Vagina (tissue), 2 donors: ENCODE results near the gene AIMP1. TPM values are rescaled to one million over a fixed set of nuclear protein-coding genes. Genes with fewer than 3 reads are reported as not detected.

Experiments
- DNase-seq, 2 donors: peaks; one replicate each; pipeline ENCODE4 v3.0.0-alpha.2; 2017; ENCODE audit errors: extremely low spot score in 2 of 2
- H3K27ac ChIP-seq: fragments of 200-600 bp; sonication (generic); one replicate; pipeline ENCODE4 v1.5.1; 2019
- H3K27me3 ChIP-seq: fragments of 200-600 bp; sonication (generic); one replicate; pipeline ENCODE4 v1.5.1; 2019
- H3K36me3 ChIP-seq, 2 donors: fragments of 200-600 bp; sonication (generic); one replicate each; pipeline ENCODE4 v1.5.1; 2017 to 2019
- H3K4me1 ChIP-seq: fragments of 200-600 bp; sonication (generic); one replicate; pipeline ENCODE4 v1.5.1; 2019
- H3K4me3 ChIP-seq, 2 donors: fragments of 200-600 bp; sonication (generic); 1 replicate in 1 of 2; 2 replicates in 1 of 2; pipeline ENCODE4 v1.5.1; 2016 to 2019
- H3K9me3 ChIP-seq: fragments of 200-600 bp; sonication (generic); one replicate; pipeline ENCODE4 v1.5.1; 2019
- CTCF ChIP-seq, 3 experiments: fragments of 450-650 bp in 2 of 3; fragments of 200-600 bp in 1 of 3; sonication (generic) in 1 of 3; IDR thresholded peaks; one replicate each; pipeline ENCODE4 v1.5.1; 2017 to 2019; ENCODE audit warnings: antibody characterized with exemption in 3 of 3, mild to moderate bottlenecking in 2 of 3, moderate library complexity in 2 of 3
- POLR2A ChIP-seq, 2 donors: fragments of 450-650 bp; IDR thresholded peaks; one replicate each; pipeline ENCODE4 v1.6.1; 2017; ENCODE audit warnings: antibody characterized with exemption in 2 of 2, mild to moderate bottlenecking in 2 of 2, moderate library complexity in 2 of 2
- POLR2AphosphoS5 ChIP-seq, 2 donors: sonication (generic); formaldehyde crosslinking; IDR thresholded peaks; one replicate each; pipeline ENCODE4 v1.9.0; 2017; ENCODE audit warnings: antibody characterized with exemption in 2 of 2, mild to moderate bottlenecking in 2 of 2, low read depth in 1 of 2; ENCODE audit not compliant: insufficient read depth in 1 of 2
- intact Hi-C: fragments of 100-400 bp; cut with DNase I; formaldehyde crosslinking; loops from one replicate; pipeline ENCODE4 v1.15.1; 2023
- total RNA-seq: library from RNA; depleted of rRNA; stranded (reverse); fragments of >200 nt; gene quantifications from one replicate; pipeline ENCODE4 v1.2.3, GENCODE V29; 2016

The AIMP1 gene
- total RNA-seq, 1 donor from 2014 or later, result 19.4 TPM

- no peak for DNase-seq
- no peaks in the 10 kb centered on the region for H3K9me3 ChIP-seq
- intact Hi-C loops, result no loop called here
- H3K27me3 ChIP-seq, result no peaks in the 10 kb centered on the region
- H3K36me3 ChIP-seq, result peaks cover 0 to 46% of the 10 kb centered on the region in 2 donors
- H3K4me1 ChIP-seq, result peaks cover 11% of the 10 kb centered on the region
- TF ChIP-seq POLR2A (IDR thresholded peaks at IDR 0.05) (no peak), POLR2AphosphoS5 (IDR thresholded peaks at IDR 0.05; ENCODE audit: insufficient read depth in 1 of 2, low read depth in 1 of 2) (no peak), CTCF (IDR thresholded peaks at IDR 0.05) (no peak)
- H3K4me3 ChIP-seq, result no peak overlapping the region
- H3K27ac ChIP-seq, result no peak overlapping the region
These were observed 9.4 kb downstream of the AIMP1 start for GRCh38 chr4:106325800-106326199.

DNA sequence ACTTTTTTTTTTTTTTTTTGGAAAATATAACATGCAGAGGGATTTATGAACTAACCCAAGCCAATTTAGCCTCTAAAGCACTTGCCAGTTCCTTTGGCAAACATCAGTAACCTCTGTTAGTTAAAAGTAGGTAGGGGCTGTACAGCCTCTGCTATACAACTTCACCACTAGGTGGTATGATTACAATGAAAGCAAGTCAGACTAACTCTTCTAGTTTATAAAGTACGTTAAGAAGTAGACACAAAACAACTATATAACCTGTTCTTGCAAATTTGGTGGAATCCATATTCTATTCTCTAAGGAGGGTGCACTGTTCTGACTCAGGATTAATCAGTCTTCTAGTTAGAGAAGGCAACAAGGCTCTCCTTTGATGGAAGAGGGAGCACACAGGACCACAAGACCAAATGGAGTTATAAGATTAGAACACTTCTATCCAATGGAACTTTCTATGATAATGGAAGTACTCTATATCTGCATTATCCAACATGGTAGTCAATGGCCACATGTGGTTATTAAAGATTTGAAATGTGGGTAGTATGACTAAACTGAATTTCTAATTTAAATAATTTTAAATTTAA is 12.8 kb downstream of the AIMP1 start:
- H3K27ac ChIP-seq, result no peak overlapping the region
- peaks cover 0 to 68% of the 10 kb centered on the region in 2 donors for H3K36me3 ChIP-seq
- TF ChIP-seq POLR2AphosphoS5 (IDR thresholded peaks at IDR 0.05; ENCODE audit: insufficient read depth in 1 of 2, low read depth in 1 of 2), result no peak
- TF ChIP-seq POLR2A (IDR thresholded peaks at IDR 0.05), result no peak
- peak in 2 of 3 experiments; percentile 22 to 30 for TF ChIP-seq CTCF (IDR thresholded peaks at IDR 0.05)
- no peak for DNase-seq
- H3K27me3 ChIP-seq, result no peaks in the 10 kb centered on the region
- no peaks in the 10 kb centered on the region for H3K4me1 ChIP-seq
- intact Hi-C loops, result no loop called here
- H3K4me3 ChIP-seq, result no peak overlapping the region
- H3K9me3 ChIP-seq, result no peaks in the 10 kb centered on the region

GRCh38 chr4:106333186-106333585 is 16.8 kb downstream of the AIMP1 start:
- H3K27me3 ChIP-seq, result no peaks in the 10 kb centered on the region
- intact Hi-C loops, result no loop called here
- no peak overlapping the region for H3K27ac ChIP-seq
- no peaks in the 10 kb centered on the region for H3K4me1 ChIP-seq
- DNase-seq, result no peak
- peaks cover 0 to 90% of the 10 kb centered on the region in 2 donors for H3K36me3 ChIP-seq
- no peak for TF ChIP-seq POLR2A (IDR thresholded peaks at IDR 0.05)
- no peak for TF ChIP-seq CTCF (IDR thresholded peaks at IDR 0.05)
- TF ChIP-seq POLR2AphosphoS5 (IDR thresholded peaks at IDR 0.05; ENCODE audit: insufficient read depth in 1 of 2, low read depth in 1 of 2), result no peak
- no peaks in the 10 kb centered on the region for H3K9me3 ChIP-seq
- H3K4me3 ChIP-seq, result no peak overlapping the region

GRCh38 chr4:106334741-106335470 is 18.6 kb downstream of the AIMP1 start:
- no peaks in the 10 kb centered on the region for H3K27me3 ChIP-seq
- peaks cover 0 to 87% of the 10 kb centered on the region in 2 donors for H3K36me3 ChIP-seq
- H3K4me3 ChIP-seq, result no peak overlapping the region
- TF ChIP-seq CTCF (IDR thresholded peaks at IDR 0.05) (no peak), POLR2AphosphoS5 (IDR thresholded peaks at IDR 0.05; ENCODE audit: insufficient read depth in 1 of 2, low read depth in 1 of 2) (no peak)
- no peak for DNase-seq
- no peaks in the 10 kb centered on the region for H3K9me3 ChIP-seq
- no peaks in the 10 kb centered on the region for H3K4me1 ChIP-seq
- no peak overlapping the region for H3K27ac ChIP-seq
- intact Hi-C loops, result loop anchor here (5.0 kb wide), 1 partner anchor 1308 kb away; no protein-coding TSS in a partner anchor

- intact Hi-C loops, result loop anchor here (5.0 kb wide), 1 partner anchor 1309 kb away; no protein-coding TSS in a partner anchor
- peaks cover 0 to 78% of the 10 kb centered on the region in 2 donors for H3K36me3 ChIP-seq
These were observed 20.3 kb downstream of the AIMP1 start for GRCh38 chr4:106336618-106337017.

More at GRCh38 chr4:106336618-106337017, 20.3 kb downstream of the AIMP1 start:
- TF ChIP-seq POLR2A (IDR thresholded peaks at IDR 0.05), result no peak
- TF ChIP-seq CTCF (IDR thresholded peaks at IDR 0.05), result no peak
- TF ChIP-seq POLR2AphosphoS5 (IDR thresholded peaks at IDR 0.05; ENCODE audit: insufficient read depth in 1 of 2, low read depth in 1 of 2), result no peak
- Histone ChIP-seq H3K9me3 (no peaks in the 10 kb centered on the region), H3K27me3 (no peaks in the 10 kb centered on the region), H3K27ac (no peak overlapping the region), H3K4me3 (no peak overlapping the region), H3K4me1 (no peaks in the 10 kb centered on the region)
- no peak for DNase-seq
